Smooth muscle cell (in vitro differentiated cells): ENCODE data around the gene BDNF. TPM values are rescaled to one million over a fixed set of nuclear protein-coding genes. Genes with fewer than 3 reads are reported as not detected.

Experiments used
- DNase-seq: peaks from one replicate; lab custom pipeline; 2025; ENCODE audit not compliant: unreplicated experiment; lab: John Stamatoyannopoulos, UW
- H2AFZ ChIP-seq: fragments of 200-600 bp; sonication (generic); 2 replicates; pipeline ENCODE4 v1.6.0; 2016; ENCODE audit warnings: antibody characterized with exemption, low read depth, mild to moderate bottlenecking
- H3F3A ChIP-seq: fragments of 200-600 bp; sonication (generic); 2 replicates; pipeline ENCODE4 v1.6.0; 2017; ENCODE audit warnings: antibody characterized with exemption, low read depth
- H3K27ac ChIP-seq: fragments of 200-600 bp; sonication (generic); 2 replicates; pipeline ENCODE4 v1.5.1; 2016; ENCODE audit warnings: low read depth, mild to moderate bottlenecking
- H3K27me3 ChIP-seq: fragments of 200-600 bp; sonication (generic); 2 replicates; pipeline ENCODE4 v1.6.1; 2016; ENCODE audit warnings: low read depth, mild to moderate bottlenecking
- H3K36me3 ChIP-seq: fragments of 200-600 bp; sonication (generic); 2 replicates; pipeline ENCODE4 v1.5.1; 2016; ENCODE audit warnings: low read depth
- H3K4me1 ChIP-seq: fragments of 200-600 bp; sonication (generic); 2 replicates; pipeline ENCODE4 v1.5.1; 2016; ENCODE audit warnings: low read depth
- H3K4me2 ChIP-seq: fragments of 200-600 bp; sonication (generic); 2 replicates; pipeline ENCODE4 v1.6.0; 2016; ENCODE audit warnings: mild to moderate bottlenecking
- H3K4me3 ChIP-seq: fragments of 200-600 bp; sonication (generic); 2 replicates; pipeline ENCODE4 v1.5.1; 2016; ENCODE audit warnings: mild to moderate bottlenecking
- H3K79me2 ChIP-seq: fragments of 200-600 bp; sonication (generic); 2 replicates; pipeline ENCODE4 v1.6.0; 2016; ENCODE audit warnings: low read depth, mild to moderate bottlenecking
- H3K9ac ChIP-seq: fragments of 200-600 bp; sonication (generic); 2 replicates; pipeline ENCODE4 v1.6.0; 2016; ENCODE audit warnings: low read depth
- H3K9me3 ChIP-seq: fragments of 200-600 bp; sonication (generic); replicated peaks from 2 replicates; pipeline ENCODE4 v1.5.1; 2016; ENCODE audit warnings: low read depth
- H4K20me1 ChIP-seq: fragments of 200-600 bp; sonication (generic); 2 replicates; pipeline ENCODE4 v1.6.0; 2016; ENCODE audit warnings: low read depth
- CTCF ChIP-seq: fragments of 200-600 bp; sonication (generic); IDR thresholded peaks from 2 replicates; pipeline ENCODE4 v1.5.1; 2017; ENCODE audit warnings: borderline replicate concordance, mild to moderate bottlenecking, antibody characterized with exemption; ENCODE audit not compliant: insufficient read depth, poor library complexity, severe bottlenecking
- WGBS: methylation state at CpG from one replicate; pipeline ENCODE4 v1.1.7; 2016; ENCODE audit warnings: low lambda C conversion rate; 5-methylcytosine and 5-hydroxymethylcytosine counted together
- polyA plus RNA-seq: library from polyadenylated mRNA; unstranded; fragments of >200 nt; fragmentation: Nextera tagmentation; extraction: Ambion mirVana; gene quantifications from 2 replicates; pipeline ENCODE4 v1.2.1, GENCODE V29; 2016
- total RNA-seq: library from RNA; depleted of rRNA; stranded (reverse); fragments of >200 nt; gene quantifications from 2 replicates; pipeline ENCODE4 v1.2.3, GENCODE V29; 2014

BDNF gene
- total and polyA plus RNA-seq, 2 experiments from 2014 or later, result 5.6 to 8.2 TPM

- Histone ChIP-seq H3K4me2 (no peak overlapping the region), H3F3A (no peaks in the 10 kb centered on the region), H3K4me3 (no peak overlapping the region), H2AFZ (no peak overlapping the region), H4K20me1 (no peaks in the 10 kb centered on the region), H3K36me3 (no peaks in the 10 kb centered on the region), H3K9me3 (no peaks in the 10 kb centered on the region), H3K27ac (no peak overlapping the region), H3K27me3 (no peaks in the 10 kb centered on the region), H3K4me1 (peaks cover 6% of the 10 kb centered on the region), H3K9ac (no peak overlapping the region), H3K79me2 (no peaks in the 10 kb centered on the region)
- no peak for DNase-seq
- WGBS, result 92% methylated on average over 6 of the region's 6 CpGs
- TF ChIP-seq CTCF, result no peak
Measured at GRCh38 chr11:27656320-27656719, 43.9 kb downstream of the BDNF start.

GRCh38 chr11:27653990-27654758, 46.1 kb downstream of the BDNF start:
- Histone ChIP-seq H3K36me3 (no peaks in the 10 kb centered on the region), H3K4me1 (peaks cover 6% of the 10 kb centered on the region), H4K20me1 (no peaks in the 10 kb centered on the region), H3K4me2 (peak overlapping the region; percentile 12), H3K9me3 (no peaks in the 10 kb centered on the region), H3K4me3 (no peak overlapping the region), H2AFZ (no peak overlapping the region), H3F3A (no peaks in the 10 kb centered on the region), H3K27me3 (no peaks in the 10 kb centered on the region), H3K79me2 (no peaks in the 10 kb centered on the region), H3K9ac (no peak overlapping the region), H3K27ac (no peak overlapping the region)
- DNase-seq, result no peak
- no peak for TF ChIP-seq CTCF
- 68% methylated on average over 8 of the region's 8 CpGs for WGBS

- Histone ChIP-seq H4K20me1 (no peaks in the 10 kb centered on the region), H2AFZ (no peak overlapping the region), H3K9ac (no peak overlapping the region), H3K9me3 (no peaks in the 10 kb centered on the region), H3K4me1 (peaks cover 6% of the 10 kb centered on the region), H3K4me3 (no peak overlapping the region), H3K36me3 (no peaks in the 10 kb centered on the region), H3K27me3 (no peaks in the 10 kb centered on the region), H3K79me2 (no peaks in the 10 kb centered on the region), H3K27ac (no peak overlapping the region), H3F3A (no peaks in the 10 kb centered on the region), H3K4me2 (no peak overlapping the region)
- TF ChIP-seq CTCF, result no peak
- DNase-seq, result no peak
Measured at GRCh38 chr11:27651711-27652110, 48.5 kb downstream of the BDNF start.

GRCh38 chr11:27650988-27651387, 49.3 kb downstream of the BDNF start:
- no peaks in the 10 kb centered on the region for H3F3A ChIP-seq
- H3K9me3 ChIP-seq, result no peaks in the 10 kb centered on the region
- H3K4me3 ChIP-seq, result no peak overlapping the region
- H3K79me2 ChIP-seq, result no peaks in the 10 kb centered on the region
- no peak overlapping the region for H3K27ac ChIP-seq
- H3K9ac ChIP-seq, result no peak overlapping the region
- peaks cover 6% of the 10 kb centered on the region for H3K4me1 ChIP-seq
- no peak for TF ChIP-seq CTCF
- 86% methylated on average over 4 of the region's 4 CpGs for WGBS
- H3K4me2 ChIP-seq, result no peak overlapping the region
- H2AFZ ChIP-seq, result no peak overlapping the region
- H3K36me3 ChIP-seq, result no peaks in the 10 kb centered on the region
- H3K27me3 ChIP-seq, result no peaks in the 10 kb centered on the region
- no peak for DNase-seq
- no peaks in the 10 kb centered on the region for H4K20me1 ChIP-seq
